Stimulated activated naive CD8-positive, alpha-beta T cell treated with anti-CD3 and anti-CD28 coated beads, Interleukin-15, Interleukin-2, amounts not matched to agents 100 ng/mL and 50 ng/mL, for 24 hours (primary cell): Measurements from ENCODE around the gene GUCD1.
"Not testable (repeated sequence)": the region's sequence is repeated elsewhere in the genome, so short reads cannot be mapped to it uniquely, and the experiment has no call there.

Source experiments
- H3K27ac Mint-ChIP-seq: one replicate; pipeline ENCODE4 v1.8.0; 2021; ENCODE audit warnings: mild to moderate bottlenecking, mixed read lengths
- H3K27me3 Mint-ChIP-seq: one replicate; pipeline ENCODE4 v1.8.0; 2021; ENCODE audit warnings: mixed read lengths
- H3K36me3 Mint-ChIP-seq: one replicate; pipeline ENCODE4 v1.8.0; 2021; ENCODE audit warnings: low read depth, mixed read lengths
- H3K4me1 Mint-ChIP-seq: one replicate; pipeline ENCODE4 v1.8.0; 2021; ENCODE audit warnings: low read depth, mixed read lengths
- H3K4me3 Mint-ChIP-seq: one replicate; pipeline ENCODE4 v1.8.0; 2021; ENCODE audit warnings: mild to moderate bottlenecking, mixed read lengths
- H3K9me3 Mint-ChIP-seq: one replicate; pipeline ENCODE4 v1.8.0; 2021; ENCODE audit warnings: mixed read lengths

The GUCD1 gene

GRCh38 chr22:24555165-24556039, 464 bp upstream of the GUCD1 start, which contains the start of gene SNRPD3:
Gene SNRPD3 (plus strand): TSS chr22:24555999. CDS start chr22:24557675, 1,676 bp downstream.
- Mint-ChIP-seq H3K4me1 (peaks cover 72% of the 10 kb centered on the region), H3K27me3 (no peaks in the 10 kb centered on the region), H3K9me3 (no peaks in the 10 kb centered on the region), H3K36me3 (peaks cover 41% of the 10 kb centered on the region), H3K27ac (peak within 1 kb of the TSS; percentile 96), H3K4me3 (peak within 1 kb of the TSS; percentile 99)

- peaks cover 38% of the 10 kb centered on the region for H3K36me3 Mint-ChIP-seq
- peak overlapping the region; percentile 94 for H3K27ac Mint-ChIP-seq
- peaks cover 65% of the 10 kb centered on the region for H3K4me1 Mint-ChIP-seq
- no peaks in the 10 kb centered on the region for H3K27me3 Mint-ChIP-seq
- H3K4me3 Mint-ChIP-seq = peak overlapping the region; percentile 98
- H3K9me3 Mint-ChIP-seq = no peaks in the 10 kb centered on the region
These were observed 1.2 kb downstream of the GUCD1 start for GRCh38 chr22:24553597-24554312.

- not testable (repeated sequence) for H3K27me3 Mint-ChIP-seq
- Mint-ChIP-seq H3K4me3 (peak overlapping the region; percentile 98), H3K4me1 (peaks cover 55% of the 10 kb centered on the region)
These were observed 2.2 kb downstream of the GUCD1 start for GRCh38 chr22:24552503-24553286.

GRCh38 chr22:24550902-24551435, 4.0 kb downstream of the GUCD1 start:
- Mint-ChIP-seq H3K9me3 (no peaks in the 10 kb centered on the region), H3K4me3 (no peak overlapping the region), H3K27ac (peak overlapping the region; percentile 23), H3K27me3 (no peaks in the 10 kb centered on the region), H3K4me1 (peaks cover 42% of the 10 kb centered on the region), H3K36me3 (peaks cover 34% of the 10 kb centered on the region)

More at GRCh38 chr22:24552503-24553286, 2.2 kb downstream of the GUCD1 start:
- Mint-ChIP-seq H3K36me3 (peaks cover 33% of the 10 kb centered on the region), H3K27ac (peak overlapping the region; percentile 79)
- not testable (repeated sequence) for H3K9me3 Mint-ChIP-seq

- peaks cover 42% of the 10 kb centered on the region for H3K4me1 Mint-ChIP-seq
- H3K36me3 Mint-ChIP-seq = peaks cover 31% of the 10 kb centered on the region
- no peak overlapping the region for H3K4me3 Mint-ChIP-seq
- H3K9me3 Mint-ChIP-seq = no peaks in the 10 kb centered on the region
- H3K27ac Mint-ChIP-seq = peak overlapping the region; percentile 49
- H3K27me3 Mint-ChIP-seq = no peaks in the 10 kb centered on the region
These were observed 4.7 kb downstream of the GUCD1 start for GRCh38 chr22:24550028-24550901.

GRCh38 chr22:24548812-24549211, 6.1 kb downstream of the GUCD1 start:
- H3K4me3 Mint-ChIP-seq = no peak overlapping the region
- peaks cover 35% of the 10 kb centered on the region for H3K4me1 Mint-ChIP-seq
- no peak overlapping the region for H3K27ac Mint-ChIP-seq
- peaks cover 32% of the 10 kb centered on the region for H3K36me3 Mint-ChIP-seq
- no peaks in the 10 kb centered on the region for H3K27me3 Mint-ChIP-seq
- no peaks in the 10 kb centered on the region for H3K9me3 Mint-ChIP-seq

GRCh38 chr22:24543679-24544243, 11.2 kb downstream of the GUCD1 start:
- Mint-ChIP-seq H3K9me3 (no peaks in the 10 kb centered on the region), H3K4me3 (no peak overlapping the region), H3K4me1 (no peaks in the 10 kb centered on the region), H3K27ac (no peak overlapping the region), H3K27me3 (no peaks in the 10 kb centered on the region), H3K36me3 (peaks cover 45% of the 10 kb centered on the region)

- H3K4me3 Mint-ChIP-seq = no peak overlapping the region
- peaks cover 44% of the 10 kb centered on the region for H3K36me3 Mint-ChIP-seq
- H3K27me3 Mint-ChIP-seq = no peaks in the 10 kb centered on the region
- H3K4me1 Mint-ChIP-seq = no peaks in the 10 kb centered on the region
- H3K9me3 Mint-ChIP-seq = no peaks in the 10 kb centered on the region
- no peak overlapping the region for H3K27ac Mint-ChIP-seq
These were observed 11.7 kb downstream of the GUCD1 start for GRCh38 chr22:24543185-24543601.

GRCh38 chr22:24542641-24543040, 12.3 kb downstream of the GUCD1 start:
- Mint-ChIP-seq H3K27ac (no peak overlapping the region), H3K4me3 (no peak overlapping the region), H3K4me1 (no peaks in the 10 kb centered on the region), H3K36me3 (peaks cover 39% of the 10 kb centered on the region), H3K27me3 (no peaks in the 10 kb centered on the region), H3K9me3 (no peaks in the 10 kb centered on the region)

GRCh38 chr22:24541681-24542515, 13.0 kb downstream of the GUCD1 start:
- no peaks in the 10 kb centered on the region for H3K4me1 Mint-ChIP-seq
- H3K9me3 Mint-ChIP-seq = no peaks in the 10 kb centered on the region
- peaks cover 31% of the 10 kb centered on the region for H3K36me3 Mint-ChIP-seq
- H3K27ac Mint-ChIP-seq = no peak overlapping the region
- no peaks in the 10 kb centered on the region for H3K27me3 Mint-ChIP-seq
- no peak overlapping the region for H3K4me3 Mint-ChIP-seq

GRCh38 chr22:24540470-24540869, 14.5 kb downstream of the GUCD1 start:
- Mint-ChIP-seq H3K36me3 (peaks cover 22% of the 10 kb centered on the region), H3K4me3 (no peak overlapping the region), H3K27ac (no peak overlapping the region), H3K27me3 (no peaks in the 10 kb centered on the region), H3K4me1 (no peaks in the 10 kb centered on the region), H3K9me3 (no peaks in the 10 kb centered on the region)

GRCh38 chr22:24536089-24536488, 18.8 kb downstream of the GUCD1 start:
- no peaks in the 10 kb centered on the region for H3K9me3 Mint-ChIP-seq
- no peak overlapping the region for H3K4me3 Mint-ChIP-seq
- no peak overlapping the region for H3K27ac Mint-ChIP-seq
- H3K36me3 Mint-ChIP-seq = peaks cover 14% of the 10 kb centered on the region
- no peaks in the 10 kb centered on the region for H3K27me3 Mint-ChIP-seq
- no peaks in the 10 kb centered on the region for H3K4me1 Mint-ChIP-seq

GRCh38 chr22:24535348-24535747, 19.6 kb downstream of the GUCD1 start:
- H3K4me1 Mint-ChIP-seq = no peaks in the 10 kb centered on the region
- H3K27me3 Mint-ChIP-seq = no peaks in the 10 kb centered on the region
- H3K27ac Mint-ChIP-seq = no peak overlapping the region
- no peak overlapping the region for H3K4me3 Mint-ChIP-seq
- no peaks in the 10 kb centered on the region for H3K9me3 Mint-ChIP-seq
- H3K36me3 Mint-ChIP-seq = peaks cover 6% of the 10 kb centered on the region
